Hematopoietic multipotent progenitor cell treated with erythropoietin and hydrocortisone succinate and interleukin-3 and kit ligand, for 15 days (in vitro differentiated cells): ENCODE measurements around the gene ATPAF1.

Experiments used
- DNase-seq: peaks from one replicate; pipeline ENCODE4 v3.0.0-alpha.2; 2015; ENCODE audit warnings: low spot score

The ATPAF1 gene

GRCh38 chr1:46587069-46587468, 81.1 kb downstream of the ATPAF1 start:
- no peak for DNase-seq

DNA sequence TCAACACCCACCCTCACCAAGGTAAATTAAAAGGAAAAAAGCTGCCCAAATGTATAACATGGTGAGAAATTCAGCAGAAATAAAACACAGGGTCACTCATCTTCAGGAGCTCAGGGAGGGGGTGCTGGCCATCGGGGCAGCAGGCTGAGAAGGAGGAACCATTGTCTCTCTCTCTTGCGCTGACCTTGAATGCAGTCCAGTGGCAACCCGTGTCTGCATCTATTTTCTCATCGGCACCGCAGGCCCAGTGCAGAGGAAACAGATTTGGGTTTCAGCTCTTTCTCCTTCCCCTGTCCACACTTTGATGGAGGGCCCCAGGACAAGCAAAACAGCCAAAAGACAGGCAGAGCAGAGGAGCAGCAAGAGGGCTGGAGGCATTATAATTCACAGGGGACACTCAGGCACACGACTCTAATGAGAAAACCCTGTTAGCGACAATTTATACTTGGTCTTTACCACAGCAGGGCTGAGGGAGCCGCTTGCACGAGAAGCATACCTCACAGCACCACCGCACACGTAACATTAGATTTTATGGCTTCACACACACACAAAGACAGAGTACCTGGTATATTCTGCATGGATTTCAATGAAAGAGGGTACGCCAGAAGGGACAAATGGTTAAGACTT, 82.7 kb downstream of the ATPAF1 start:
- DNase-seq, result no peak

GRCh38 chr1:46583494-46583893, 84.7 kb downstream of the ATPAF1 start:
- no peak for DNase-seq

- DNase-seq, result no peak
These were observed 85.2 kb downstream of the ATPAF1 start for GRCh38 chr1:46582972-46583371.
